GM12865 (cell line): ENCODE data around the gene CYFIP1.

Source experiments
- DNase-seq: peaks from one replicate; pipeline ENCODE4 v3.0.0; 2010; ENCODE audit warnings: low read depth
- H3K4me3 ChIP-seq: 2 replicates; pipeline ENCODE4 v1.5.1; 2011; ENCODE audit warnings: mild to moderate bottlenecking, low read depth, low read length, control low read depth
- TF ChIP-seq, protein P1 (sequence below): IDR thresholded peaks from 2 replicates; pipeline ENCODE4 v1.5.1; 2011; ENCODE audit warnings: low read length, control low read depth, low read depth, inconsistent platforms; ENCODE audit not compliant: insufficient read depth; ENCODE audit errors: missing control alignments

The CYFIP1 gene

DNA sequence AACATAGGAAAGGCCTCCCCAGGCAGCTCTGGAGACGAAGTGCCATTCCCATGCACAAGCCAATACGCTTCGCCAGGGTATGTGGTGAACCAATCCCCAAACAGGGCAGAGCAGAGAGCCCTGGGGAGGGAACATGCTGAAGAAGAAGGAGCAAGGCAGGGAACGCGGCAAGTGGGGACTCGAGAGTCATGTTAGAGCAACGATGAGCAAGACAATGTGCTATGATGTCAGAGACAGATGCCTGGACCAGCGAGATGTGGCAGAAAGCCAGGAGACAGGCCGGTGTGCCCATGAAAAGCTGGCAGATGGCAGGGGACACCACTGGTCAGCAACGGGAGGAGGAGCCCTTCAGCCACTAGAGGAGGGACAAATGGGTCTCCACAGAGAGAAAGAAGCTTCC lies 102.1 kb downstream of the CYFIP1 start:
- no peak for DNase-seq
- no peak overlapping the region for H3K4me3 ChIP-seq
- TF ChIP-seq, protein P1, sequence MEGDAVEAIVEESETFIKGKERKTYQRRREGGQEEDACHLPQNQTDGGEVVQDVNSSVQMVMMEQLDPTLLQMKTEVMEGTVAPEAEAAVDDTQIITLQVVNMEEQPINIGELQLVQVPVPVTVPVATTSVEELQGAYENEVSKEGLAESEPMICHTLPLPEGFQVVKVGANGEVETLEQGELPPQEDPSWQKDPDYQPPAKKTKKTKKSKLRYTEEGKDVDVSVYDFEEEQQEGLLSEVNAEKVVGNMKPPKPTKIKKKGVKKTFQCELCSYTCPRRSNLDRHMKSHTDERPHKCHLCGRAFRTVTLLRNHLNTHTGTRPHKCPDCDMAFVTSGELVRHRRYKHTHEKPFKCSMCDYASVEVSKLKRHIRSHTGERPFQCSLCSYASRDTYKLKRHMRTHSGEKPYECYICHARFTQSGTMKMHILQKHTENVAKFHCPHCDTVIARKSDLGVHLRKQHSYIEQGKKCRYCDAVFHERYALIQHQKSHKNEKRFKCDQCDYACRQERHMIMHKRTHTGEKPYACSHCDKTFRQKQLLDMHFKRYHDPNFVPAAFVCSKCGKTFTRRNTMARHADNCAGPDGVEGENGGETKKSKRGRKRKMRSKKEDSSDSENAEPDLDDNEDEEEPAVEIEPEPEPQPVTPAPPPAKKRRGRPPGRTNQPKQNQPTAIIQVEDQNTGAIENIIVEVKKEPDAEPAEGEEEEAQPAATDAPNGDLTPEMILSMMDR: no peak

DNA sequence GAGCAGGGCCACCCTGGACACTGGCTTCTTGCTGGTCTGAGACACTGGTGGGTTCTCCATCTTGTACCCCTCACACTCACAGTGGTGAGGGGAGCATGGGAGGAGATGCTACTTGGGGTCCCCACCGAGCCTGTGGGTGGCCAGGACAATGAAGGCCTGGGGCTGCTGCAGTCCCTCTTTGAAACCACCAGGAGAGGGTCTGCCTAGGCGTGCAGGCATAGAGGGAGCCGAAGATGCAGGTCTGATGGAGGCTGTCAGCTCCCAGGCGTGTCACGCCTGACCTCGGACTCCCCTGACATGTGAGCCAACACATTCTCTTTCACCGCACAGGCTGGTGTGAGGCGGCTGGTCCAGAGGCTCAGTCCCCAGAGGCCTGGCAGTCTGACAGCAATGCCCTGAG lies 102.6 kb downstream of the CYFIP1 start:
- DNase-seq: no peak
- H3K4me3 ChIP-seq: no peak overlapping the region
- TF ChIP-seq, protein P1: no peak

DNA sequence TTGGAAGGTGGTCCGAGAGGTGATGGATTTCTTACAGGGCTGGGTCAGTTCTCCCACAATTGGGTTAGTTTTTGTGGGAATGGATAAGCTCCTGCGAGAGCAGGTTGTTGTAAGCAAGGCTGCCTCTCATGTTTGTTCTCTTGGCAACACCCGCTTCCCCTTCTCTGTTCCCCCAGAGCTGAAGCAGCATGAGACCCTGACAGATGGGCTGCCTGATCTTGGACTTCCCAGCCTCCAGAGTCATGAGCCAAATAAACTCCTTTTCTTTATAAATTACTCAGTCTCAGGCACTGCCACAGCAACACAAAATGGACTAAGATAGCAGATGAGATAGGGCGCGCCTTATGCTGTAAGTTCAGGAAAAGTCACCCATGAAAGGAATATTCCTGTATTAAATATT lies 103.1 kb downstream of the CYFIP1 start:
- no peak overlapping the region for H3K4me3 ChIP-seq
- no peak for DNase-seq
- TF ChIP-seq, protein P1: no peak

DNA sequence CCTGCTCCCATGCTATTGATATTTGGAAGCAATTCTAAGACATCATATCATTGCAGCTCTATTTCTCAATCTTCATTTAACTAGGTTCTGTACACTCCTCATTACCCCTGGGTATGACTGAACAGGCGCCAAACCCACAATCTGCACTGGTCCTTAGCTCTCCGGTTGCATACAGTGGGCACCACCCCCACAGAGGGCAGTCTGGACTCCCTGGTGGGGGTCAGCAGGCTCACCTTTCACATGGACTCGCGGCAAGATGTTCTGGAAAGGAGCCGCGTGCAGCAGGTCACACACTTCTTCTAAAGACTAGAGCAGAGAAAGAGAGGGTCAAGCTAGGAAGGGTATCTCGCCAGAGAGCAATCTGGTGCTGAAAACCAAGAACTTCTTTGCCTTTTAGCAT lies 105.2 kb downstream of the CYFIP1 start:
- TF ChIP-seq, protein P1: no peak
- no peak for DNase-seq
- H3K4me3 ChIP-seq: no peak overlapping the region

DNA sequence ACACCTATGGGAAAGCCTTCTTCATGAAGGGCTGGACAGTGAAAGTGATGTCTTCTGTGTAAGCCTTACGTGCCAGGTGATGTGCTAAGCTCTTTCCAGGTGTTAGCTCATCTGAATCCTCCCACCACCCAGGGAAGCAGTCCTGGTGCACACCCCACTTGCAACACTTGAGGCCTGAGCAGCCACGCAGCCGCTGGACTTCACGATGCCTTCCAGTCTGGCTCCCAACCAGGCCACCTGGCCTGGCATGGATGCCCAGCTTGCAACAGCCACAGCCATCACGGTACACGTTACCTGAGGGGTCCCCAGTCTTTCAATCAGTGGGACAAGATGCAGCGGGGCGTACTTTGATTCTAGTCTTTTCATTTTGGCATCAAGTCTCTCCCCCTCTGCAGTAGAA lies 105.9 kb downstream of the CYFIP1 start:
- no peak for DNase-seq
- TF ChIP-seq, protein P1: no peak

DNA sequence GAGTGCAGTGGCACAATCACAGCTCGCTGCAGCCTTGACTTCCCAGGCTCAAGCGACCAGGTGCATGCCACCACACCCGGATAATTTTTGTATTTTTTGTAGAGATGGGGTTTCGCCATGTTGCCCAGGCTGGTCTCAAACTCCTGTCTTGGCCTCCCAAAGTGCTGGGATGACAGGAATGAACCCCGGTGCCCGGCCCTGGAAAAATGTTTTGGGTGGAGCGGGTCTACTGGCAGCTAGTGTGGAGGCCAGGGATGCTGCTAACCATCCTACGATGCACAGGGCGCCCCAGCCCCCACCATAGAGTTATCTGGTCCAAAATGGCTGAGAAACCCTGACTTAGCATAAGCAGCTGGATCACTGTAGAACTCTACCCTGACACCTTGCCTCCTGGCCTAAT lies 106.3 kb downstream of the CYFIP1 start:
- DNase-seq: no peak
- H3K4me3 ChIP-seq: no peak overlapping the region
- TF ChIP-seq, protein P1: no peak

More for the DNA sequence above, 105.9 kb downstream of the CYFIP1 start:
- H3K4me3 ChIP-seq: no peak overlapping the region

DNA sequence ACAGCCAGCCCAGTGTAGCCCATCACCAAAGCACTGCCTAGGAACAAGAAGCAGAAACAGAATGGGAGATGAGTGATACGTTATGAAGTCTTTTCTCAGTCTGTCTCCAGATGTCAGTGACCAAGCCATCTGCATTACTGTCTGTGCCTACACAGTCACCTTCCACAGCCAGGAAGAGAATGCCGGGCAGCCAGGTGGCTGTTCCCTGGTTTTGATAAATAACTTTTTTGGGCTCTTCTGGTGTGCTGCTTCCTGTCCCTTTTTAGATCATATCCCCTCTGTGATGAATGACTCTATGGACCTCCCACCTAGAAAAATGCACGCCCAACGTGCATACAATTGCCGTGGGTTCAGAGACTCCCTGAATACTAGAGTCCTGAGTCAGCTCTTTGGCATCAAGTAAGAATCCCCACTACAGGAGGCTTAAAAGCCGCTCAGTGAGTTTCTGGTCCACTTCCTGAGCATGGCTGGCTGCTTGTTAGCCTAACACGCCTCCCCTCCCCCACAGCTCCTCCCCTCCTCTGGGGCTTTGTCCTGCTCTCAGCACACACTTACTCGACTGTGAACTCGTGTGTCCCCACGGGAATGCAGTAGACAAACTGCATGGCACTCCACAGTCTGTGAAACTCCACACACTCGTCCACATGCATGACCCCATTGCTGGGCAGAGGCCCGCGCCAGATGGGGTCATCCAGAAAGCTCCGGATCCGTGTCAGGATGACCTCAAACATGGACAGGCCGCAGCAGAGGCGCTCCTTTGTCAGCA lies 107.0 kb downstream of the CYFIP1 start:
- no peak overlapping the region for H3K4me3 ChIP-seq
- DNase-seq: peak; percentile 19
- TF ChIP-seq, protein P1: no peak
